Prostate gland (tissue), 2 donors: ENCODE data around the gene FBRSL1. TPM values are rescaled to one million over a fixed set of nuclear protein-coding genes. Genes with fewer than 3 reads are reported as not detected.
A peak's percentile ranks its signal among the peaks of the same experiment; 100 is the strongest.

Source experiments
- DNase-seq: peaks from one replicate; pipeline ENCODE4 v3.0.0-alpha.2; 2019; ENCODE audit warnings: low spot score
- H3K27ac ChIP-seq, 2 donors: fragments of 200-600 bp; sonication (generic); 2 replicates each; pipeline ENCODE4 v1.5.1; 2017 to 2019
- H3K27me3 ChIP-seq: fragments of 200-600 bp; sonication (generic); replicated peaks from 2 replicates; pipeline ENCODE4 v1.5.1; 2019; ENCODE audit not compliant: insufficient read depth
- H3K36me3 ChIP-seq, 2 donors: fragments of 200-600 bp; sonication (generic); 1 replicate in 1 of 2; 2 replicates in 1 of 2; pipeline versions ENCODE4 v1.5.1 to v1.8.1; 2017 to 2019
- H3K4me1 ChIP-seq: fragments of 200-600 bp; sonication (generic); replicated peaks from 2 replicates; pipeline ENCODE4 v1.5.1; 2019
- H3K4me3 ChIP-seq, 2 donors: fragments of 200-600 bp; sonication (generic); 2 replicates each; pipeline ENCODE4 v1.5.1; 2017 to 2019
- H3K9me3 ChIP-seq: fragments of 200-600 bp; sonication (generic); 2 replicates; pipeline ENCODE4 v1.5.1; 2017
- POLR2A ChIP-seq: fragments of 450-650 bp; IDR thresholded peaks from one replicate; pipeline ENCODE4 v1.6.1; 2016; ENCODE audit warnings: antibody characterized with exemption, mild to moderate bottlenecking
- POLR2AphosphoS5 ChIP-seq: sonication (generic); formaldehyde crosslinking; IDR thresholded peaks from one replicate; pipeline ENCODE4 v1.6.1; 2017; ENCODE audit warnings: antibody characterized with exemption
- WGBS: methylation state at CpG from one replicate; pipeline ENCODE4 v1.1.5; 2018; 5-methylcytosine and 5-hydroxymethylcytosine counted together
- intact Hi-C: fragments of 100-400 bp; cut with DNase I; formaldehyde crosslinking; loops from one replicate; pipeline ENCODE4 v1.14.2; 2022
- total RNA-seq, 2 donors: library from RNA; depleted of rRNA; stranded (reverse); fragments of >200 nt; gene quantifications; one replicate each; pipeline ENCODE4 v1.1.0, GENCODE V29; 2016
- TF ChIP-seq, protein P1 (sequence below), 4 experiments: fragments of 200-600 bp in 2 of 4; fragments of 450-650 bp in 2 of 4; sonication (generic) in 2 of 4; IDR thresholded peaks; 1 replicate in 3 of 4; 2 replicates in 1 of 4; pipeline ENCODE4 v1.5.1; 2016 to 2019; ENCODE audit warnings: antibody characterized with exemption in 4 of 4, mild to moderate bottlenecking in 2 of 4, moderate library complexity in 2 of 4

Gene FBRSL1
- total RNA-seq, 2 donors from 2014 or later, result 34.2 to 69.2 TPM

DNA sequence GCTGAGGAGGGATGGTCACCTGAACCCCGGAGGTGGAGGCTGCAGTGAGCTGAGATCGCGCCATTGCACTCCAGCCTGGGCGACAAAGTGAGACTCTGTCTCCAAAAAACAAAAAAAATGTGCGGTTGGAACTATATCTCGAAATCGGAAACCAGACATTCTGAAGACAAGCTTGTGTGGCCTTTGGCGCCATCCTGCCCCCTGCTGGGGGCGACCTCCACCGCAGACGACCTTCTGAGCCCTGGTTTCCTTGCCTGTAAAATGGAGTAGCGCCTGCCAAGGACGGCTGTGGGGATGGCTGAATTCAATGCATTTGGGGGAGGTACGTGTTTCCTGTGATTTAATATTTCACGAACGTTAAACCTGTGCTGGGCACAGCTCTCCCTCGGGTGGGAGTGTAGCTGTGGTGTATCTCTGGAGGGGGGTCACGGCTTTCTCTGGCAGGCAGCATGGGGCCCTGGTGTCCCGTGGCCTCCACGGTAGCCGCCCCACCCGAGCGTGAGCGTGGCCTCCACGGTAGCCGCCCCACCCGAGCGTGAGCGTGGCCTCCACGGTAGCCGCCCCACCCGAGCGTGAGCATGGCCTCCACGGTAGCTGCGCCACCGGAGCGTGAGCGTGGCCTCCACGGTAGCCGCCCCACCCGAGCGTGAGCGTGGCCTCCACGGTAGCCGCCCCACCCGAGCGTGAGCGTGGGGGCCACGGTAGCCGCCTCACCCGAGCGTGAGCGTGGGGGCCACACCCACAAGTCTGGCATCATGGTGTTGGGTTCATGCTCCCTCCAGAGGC is 65.1 kb downstream of the FBRSL1 start:
- intact Hi-C loops, result no loop called here
- TF ChIP-seq POLR2AphosphoS5 (no peak), POLR2A (no peak)
- TF ChIP-seq, protein P1, sequence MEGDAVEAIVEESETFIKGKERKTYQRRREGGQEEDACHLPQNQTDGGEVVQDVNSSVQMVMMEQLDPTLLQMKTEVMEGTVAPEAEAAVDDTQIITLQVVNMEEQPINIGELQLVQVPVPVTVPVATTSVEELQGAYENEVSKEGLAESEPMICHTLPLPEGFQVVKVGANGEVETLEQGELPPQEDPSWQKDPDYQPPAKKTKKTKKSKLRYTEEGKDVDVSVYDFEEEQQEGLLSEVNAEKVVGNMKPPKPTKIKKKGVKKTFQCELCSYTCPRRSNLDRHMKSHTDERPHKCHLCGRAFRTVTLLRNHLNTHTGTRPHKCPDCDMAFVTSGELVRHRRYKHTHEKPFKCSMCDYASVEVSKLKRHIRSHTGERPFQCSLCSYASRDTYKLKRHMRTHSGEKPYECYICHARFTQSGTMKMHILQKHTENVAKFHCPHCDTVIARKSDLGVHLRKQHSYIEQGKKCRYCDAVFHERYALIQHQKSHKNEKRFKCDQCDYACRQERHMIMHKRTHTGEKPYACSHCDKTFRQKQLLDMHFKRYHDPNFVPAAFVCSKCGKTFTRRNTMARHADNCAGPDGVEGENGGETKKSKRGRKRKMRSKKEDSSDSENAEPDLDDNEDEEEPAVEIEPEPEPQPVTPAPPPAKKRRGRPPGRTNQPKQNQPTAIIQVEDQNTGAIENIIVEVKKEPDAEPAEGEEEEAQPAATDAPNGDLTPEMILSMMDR (IDR thresholded peaks at IDR 0.05), result peak in 2 of 4 experiments; percentile 20 to 30
- no peaks in the 10 kb centered on the region for H3K9me3 ChIP-seq

DNA sequence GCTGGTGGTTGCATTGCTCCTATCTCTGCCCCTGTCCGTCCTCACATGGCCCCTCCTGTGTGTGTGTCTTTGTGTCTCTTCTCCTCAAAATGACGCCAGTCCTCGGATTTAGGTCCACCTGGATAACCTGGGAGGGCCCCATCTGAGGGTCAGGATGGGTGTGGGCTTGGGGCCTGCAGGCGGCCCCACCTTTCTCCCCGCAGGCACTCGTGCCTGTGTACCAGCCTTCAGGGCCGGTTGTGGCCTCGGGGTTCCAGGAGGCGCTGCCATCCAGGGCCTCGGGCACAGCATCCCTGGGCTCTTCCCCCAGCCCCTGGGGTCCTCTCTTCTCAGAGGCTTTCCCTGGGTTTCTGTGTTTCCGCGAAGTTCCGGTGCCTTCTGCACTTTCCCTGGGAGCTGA is 65.7 kb downstream of the FBRSL1 start:
- Histone ChIP-seq H3K27me3 (no peaks in the 10 kb centered on the region), H3K4me3 (no peak overlapping the region), H3K9me3 (no peaks in the 10 kb centered on the region), H3K27ac (no peak overlapping the region), H3K4me1 (peaks cover 3% of the 10 kb centered on the region), H3K36me3 (no peaks in the 10 kb centered on the region)
- DNase-seq, result no peak
- TF ChIP-seq POLR2AphosphoS5, result no peak
- TF ChIP-seq, protein P1 (IDR thresholded peaks at IDR 0.05), result no peak
- TF ChIP-seq POLR2A, result no peak
- intact Hi-C loops, result no loop called here
- 90% methylated on average over 13 of the region's 13 CpGs for WGBS

More for the DNA sequence above, 65.1 kb downstream of the FBRSL1 start:
- Histone ChIP-seq H3K4me1 (no peaks in the 10 kb centered on the region), H3K36me3 (no peaks in the 10 kb centered on the region), H3K27me3 (no peaks in the 10 kb centered on the region), H3K27ac (no peak overlapping the region), H3K4me3 (no peak overlapping the region)
- 88% methylated on average over 53 of the region's 53 CpGs for WGBS
- no peak for DNase-seq

DNA sequence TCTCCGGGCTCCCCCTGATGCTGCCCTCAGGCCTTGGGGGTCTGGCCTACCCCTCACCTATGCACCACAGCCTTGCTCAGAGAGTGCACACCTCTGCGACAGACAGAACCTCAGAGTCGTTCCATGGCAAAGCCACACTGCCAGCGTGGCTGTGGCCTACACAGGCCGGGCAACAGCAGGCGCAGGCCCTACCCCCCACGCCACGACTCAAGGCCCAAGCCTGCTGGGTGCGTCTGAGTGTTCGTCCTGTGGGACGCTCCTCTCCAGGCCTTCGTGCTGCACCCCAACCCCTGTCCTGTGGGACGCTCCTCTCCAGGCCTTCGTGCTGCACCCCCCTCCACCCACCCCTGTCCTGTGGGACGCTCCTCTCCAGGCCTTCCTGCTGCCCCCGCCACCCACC is 66.3 kb downstream of the FBRSL1 start:
- WGBS, result 92% methylated on average over 15 of the region's 16 CpGs
- intact Hi-C loops, result no loop called here
- H3K27ac ChIP-seq, result no peak overlapping the region
- DNase-seq, result no peak
- TF ChIP-seq, protein P1 (IDR thresholded peaks at IDR 0.05), result no peak
- no peak for TF ChIP-seq POLR2AphosphoS5
- no peak for TF ChIP-seq POLR2A
- no peaks in the 10 kb centered on the region for H3K27me3 ChIP-seq
- no peak overlapping the region for H3K4me3 ChIP-seq
- no peaks in the 10 kb centered on the region for H3K9me3 ChIP-seq
- H3K36me3 ChIP-seq, result no peaks in the 10 kb centered on the region
- peaks cover 4% of the 10 kb centered on the region for H3K4me1 ChIP-seq

DNA sequence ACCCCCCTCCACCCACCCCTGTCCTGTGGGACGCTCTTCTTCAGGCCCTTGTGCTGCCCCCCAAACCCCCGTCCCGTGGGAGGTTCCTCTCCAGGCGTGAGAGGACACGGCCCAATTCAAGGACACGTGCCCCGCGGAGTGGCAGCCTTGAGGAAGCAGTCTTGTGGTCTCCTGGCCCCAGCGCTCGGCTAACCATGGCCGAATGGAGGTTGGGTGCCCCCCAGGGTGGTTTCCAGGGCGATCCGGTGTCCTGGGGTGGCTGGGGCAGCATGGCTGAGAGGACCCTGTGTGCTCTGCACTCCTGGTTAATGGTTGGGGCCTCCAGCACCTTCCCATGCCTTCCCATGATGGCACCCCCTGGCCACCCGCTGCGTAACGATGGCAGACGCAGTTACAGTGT is 66.8 kb downstream of the FBRSL1 start:
- 93% methylated on average over 17 of the region's 17 CpGs for WGBS
- H3K4me1 ChIP-seq, result peaks cover 4% of the 10 kb centered on the region
- TF ChIP-seq POLR2A, result no peak
- TF ChIP-seq, protein P1 (IDR thresholded peaks at IDR 0.05), result no peak
- TF ChIP-seq POLR2AphosphoS5, result no peak
- H3K36me3 ChIP-seq, result no peaks in the 10 kb centered on the region
- no peaks in the 10 kb centered on the region for H3K27me3 ChIP-seq
- DNase-seq, result no peak
- no peak overlapping the region for H3K4me3 ChIP-seq
- intact Hi-C loops, result no loop called here
- no peak overlapping the region for H3K27ac ChIP-seq
- no peaks in the 10 kb centered on the region for H3K9me3 ChIP-seq
